Nephron (organoid): ENCODE data around the gene TIMM23.

Experiments
- H3K27ac Mint-ChIP-seq, 3 experiments: 2 replicates each; pipeline ENCODE4 v1.8.0; 2020; ENCODE audit warnings: mixed read lengths in 3 of 3, mild to moderate bottlenecking in 2 of 3, moderate library complexity in 1 of 3
- H3K27me3 Mint-ChIP-seq: 2 replicates; pipeline ENCODE4 v1.8.0; 2021; ENCODE audit warnings: low read depth, mild to moderate bottlenecking, moderate library complexity, mixed read lengths
- H3K36me3 Mint-ChIP-seq: 2 replicates; pipeline ENCODE4 v1.8.0; 2020; ENCODE audit warnings: low read depth, mixed read lengths
- H3K4me1 Mint-ChIP-seq: 2 replicates; pipeline ENCODE4 v1.8.0; 2020; ENCODE audit warnings: mixed read lengths
- H3K4me3 Mint-ChIP-seq, 3 experiments: 2 replicates each; pipeline ENCODE4 v1.8.0; 2020; ENCODE audit warnings: mild to moderate bottlenecking in 3 of 3, mixed read lengths in 3 of 3, moderate library complexity in 2 of 3
- H3K9me3 Mint-ChIP-seq: 2 replicates; pipeline ENCODE4 v1.8.0; 2020; ENCODE audit warnings: mixed read lengths
- CTCF ChIP-seq, 3 experiments: fragments of 200-600 bp; sonication (generic); IDR thresholded peaks; one replicate each; pipeline ENCODE4 v1.5.0; 2021; ENCODE audit warnings: antibody characterized with exemption in 3 of 3; ENCODE audit not compliant: unreplicated experiment in 3 of 3

Gene TIMM23

GRCh38 chr10:46033602-46034011 lies 61.3 kb downstream of the TIMM23 start:
- Mint-ChIP-seq H3K36me3 (no peaks in the 10 kb centered on the region), H3K9me3 (no peaks in the 10 kb centered on the region), H3K27me3 (no peaks in the 10 kb centered on the region), H3K4me3 (no peak overlapping the region), H3K4me1 (peaks cover 17% of the 10 kb centered on the region), H3K27ac (no peak overlapping the region)
- no peak for TF ChIP-seq CTCF (IDR thresholded peaks at IDR 0.05; ENCODE audit: unreplicated experiment in 3 of 3)

- Mint-ChIP-seq H3K27me3 (no peaks in the 10 kb centered on the region), H3K4me1 (no peaks in the 10 kb centered on the region), H3K36me3 (no peaks in the 10 kb centered on the region), H3K9me3 (no peaks in the 10 kb centered on the region), H3K4me3 (no peak overlapping the region), H3K27ac (no peak overlapping the region)
- TF ChIP-seq CTCF (IDR thresholded peaks at IDR 0.05; ENCODE audit: unreplicated experiment in 3 of 3), result no peak
These were observed 63.9 kb downstream of the TIMM23 start for GRCh38 chr10:46035923-46036849.

GRCh38 chr10:46037107-46037825 lies 65.0 kb downstream of the TIMM23 start:
- Mint-ChIP-seq H3K4me3 (no peak overlapping the region), H3K27ac (no peak overlapping the region), H3K4me1 (no peaks in the 10 kb centered on the region), H3K36me3 (no peaks in the 10 kb centered on the region), H3K27me3 (no peaks in the 10 kb centered on the region), H3K9me3 (no peaks in the 10 kb centered on the region)
- no peak for TF ChIP-seq CTCF (IDR thresholded peaks at IDR 0.05; ENCODE audit: unreplicated experiment in 3 of 3)

- Mint-ChIP-seq H3K4me3 (no peak overlapping the region), H3K4me1 (no peaks in the 10 kb centered on the region), H3K36me3 (no peaks in the 10 kb centered on the region), H3K27me3 (peaks cover 5% of the 10 kb centered on the region), H3K9me3 (no peaks in the 10 kb centered on the region), H3K27ac (no peak overlapping the region)
- no peak for TF ChIP-seq CTCF (IDR thresholded peaks at IDR 0.05; ENCODE audit: unreplicated experiment in 3 of 3)
These were observed 67.7 kb downstream of the TIMM23 start for GRCh38 chr10:46040004-46040403.

- Mint-ChIP-seq H3K4me1 (no peaks in the 10 kb centered on the region), H3K4me3 (no peak overlapping the region), H3K36me3 (no peaks in the 10 kb centered on the region), H3K9me3 (no peaks in the 10 kb centered on the region), H3K27me3 (peaks cover 8% of the 10 kb centered on the region), H3K27ac (no peak overlapping the region)
- no peak for TF ChIP-seq CTCF (IDR thresholded peaks at IDR 0.05; ENCODE audit: unreplicated experiment in 3 of 3)
These were observed 70.2 kb downstream of the TIMM23 start for GRCh38 chr10:46042527-46042926.
